SK-N-SH treated with all-trans-retinoic acid at 6 μM for 48 hours (cell line): Measurements from ENCODE around the gene ALPP.

Experiments used
- ARNTL ChIP-seq: fragments of 450-650 bp; formaldehyde crosslinking; IDR thresholded peaks from 2 replicates; pipeline ENCODE4 v1.5.0; 2020; ENCODE audit warnings: low read depth, mild to moderate bottlenecking, moderate library complexity, borderline replicate concordance
- CSRNP3 ChIP-seq: fragments of 250-450 bp; sonication (Bioruptor Pico); IDR thresholded peaks from 2 replicates; pipeline ENCODE4 v1.5.1; 2021; ENCODE audit warnings: mild to moderate bottlenecking, moderate library complexity
- PATZ1 ChIP-seq: fragments of 250-450 bp; sonication (Bioruptor Pico); IDR thresholded peaks from 2 replicates; pipeline ENCODE4 v1.8.0; 2020; ENCODE audit warnings: mild to moderate bottlenecking, moderate library complexity, borderline replicate concordance
- RARB ChIP-seq: fragments of 250-450 bp; sonication (Bioruptor Pico); IDR thresholded peaks from 2 replicates; pipeline ENCODE4 v1.8.0; 2021; ENCODE audit warnings: mild to moderate bottlenecking, moderate library complexity
- TOX ChIP-seq: fragments of 250-450 bp; sonication (Bioruptor Pico); IDR thresholded peaks from 2 replicates; pipeline ENCODE4 v1.8.0; 2021; ENCODE audit warnings: mild to moderate bottlenecking, moderate library complexity, borderline replicate concordance
- TSHZ2 ChIP-seq: fragments of 250-450 bp; sonication (Bioruptor Pico); IDR thresholded peaks from 2 replicates; pipeline ENCODE4 v1.5.0; 2020; ENCODE audit warnings: mild to moderate bottlenecking, moderate library complexity
- ZFP30 ChIP-seq: fragments of 450-650 bp; formaldehyde crosslinking; IDR thresholded peaks from 2 replicates; pipeline ENCODE4 v1.5.0; 2022; ENCODE audit warnings: mild to moderate bottlenecking, moderate library complexity
- ZNF8 ChIP-seq: fragments of 450-650 bp; formaldehyde crosslinking; IDR thresholded peaks from 2 replicates; pipeline ENCODE4 v1.5.0; 2020; ENCODE audit warnings: mild to moderate bottlenecking, moderate library complexity

GRCh38 chr2:232420073-232420454, 41.5 kb downstream of the ALPP start:
- no peak for TF ChIP-seq ZFP30 (CRISPR knock-in tag)
- no peak for TF ChIP-seq RARB (CRISPR knock-in tag)
- TF ChIP-seq ZNF8 (CRISPR knock-in tag) = no peak
- TF ChIP-seq CSRNP3 (CRISPR knock-in tag) = no peak
- TF ChIP-seq TOX (CRISPR knock-in tag) = no peak
- no peak for TF ChIP-seq ARNTL (CRISPR knock-in tag)
- TF ChIP-seq TSHZ2 = no peak
- TF ChIP-seq PATZ1 = no peak
